Measurements from ENCODE around the gene AIF1L.
"Not testable (repeated sequence)": the region's sequence is repeated elsewhere in the genome, so short reads cannot be mapped to it uniquely, and the experiment has no call there.

Gene AIF1L

DNA sequence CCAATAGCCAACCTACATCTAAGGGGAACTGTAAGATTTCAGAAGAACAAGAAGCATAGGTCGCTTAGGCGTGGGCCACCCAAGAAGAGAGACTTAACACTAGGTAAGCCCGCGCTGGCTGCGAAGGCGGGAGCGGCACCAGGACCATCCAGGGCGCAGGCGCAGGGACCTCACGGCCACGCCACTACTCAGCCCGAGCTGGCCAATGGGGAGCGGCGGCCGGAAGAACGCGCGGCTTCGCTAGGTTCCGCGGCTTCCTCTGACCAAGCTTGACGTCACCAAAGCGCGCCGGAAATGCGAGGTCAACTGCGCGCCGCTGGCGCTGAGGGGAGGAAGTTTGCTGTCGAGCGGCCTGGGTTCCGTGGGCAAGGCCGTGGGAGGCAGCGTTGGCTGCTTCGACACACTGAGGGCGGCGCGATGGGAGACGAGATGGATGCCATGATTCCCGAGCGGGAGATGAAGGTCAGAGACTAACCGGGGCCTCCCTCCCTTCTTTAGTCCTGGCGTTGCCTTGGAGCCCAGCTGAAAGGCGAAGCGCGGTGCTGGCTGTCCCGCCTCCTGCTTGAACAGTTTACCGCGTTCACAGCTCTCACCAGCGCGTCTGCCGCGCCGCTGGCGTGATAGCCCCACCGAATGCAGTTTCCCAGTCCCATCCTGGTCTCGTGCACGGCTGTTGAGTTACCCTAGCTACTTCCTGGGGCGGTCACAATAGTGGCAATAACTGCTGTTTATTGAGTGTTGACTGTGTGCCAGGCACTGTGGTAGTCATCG, 29.1 kb downstream of the AIF1L start, which contains the start of gene NUP214:
Gene NUP214, plus strand, starts transcription at position 299 of the 771 bp plus-strand sequence. Its CDS starts 119 bp downstream, at position 418.
- peak; percentile 100 for DNase-seq

DNA sequence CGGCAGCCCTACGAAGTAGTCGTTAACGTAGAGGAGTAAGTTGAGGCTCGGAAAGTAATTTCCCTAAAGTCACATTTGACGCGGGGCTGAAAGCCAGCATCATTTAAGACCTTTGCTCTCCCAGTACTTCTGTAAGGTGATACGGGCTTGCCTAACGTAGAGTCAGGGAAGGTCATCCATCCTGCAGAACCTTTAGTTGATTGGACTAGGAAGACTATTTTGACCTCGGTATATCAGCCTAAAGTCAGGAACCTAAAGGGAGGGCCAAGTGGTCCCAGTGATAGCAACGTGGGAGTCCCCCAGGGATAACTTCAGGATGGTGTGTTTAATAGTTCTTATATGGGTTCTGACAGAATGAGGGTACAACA, 29.7 kb downstream of the AIF1L start:
- no peak for DNase-seq

DNA sequence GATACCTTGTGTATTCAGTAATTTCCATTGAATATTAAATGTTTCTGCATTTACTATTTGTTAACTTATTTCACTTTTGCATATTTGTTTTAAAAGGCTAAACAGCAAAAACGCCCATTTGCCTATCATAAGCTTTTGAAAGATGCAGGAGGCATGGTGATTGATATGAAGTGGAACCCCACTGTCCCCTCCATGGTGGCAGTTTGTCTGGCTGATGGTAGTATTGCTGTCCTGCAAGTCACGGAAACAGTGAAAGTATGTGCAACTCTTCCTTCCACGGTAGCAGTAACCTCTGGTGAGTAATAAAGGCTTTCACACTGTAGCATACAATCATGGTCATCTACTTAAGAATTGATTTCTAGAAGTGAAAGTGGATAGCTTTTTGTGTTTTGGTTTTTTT, 32.9 kb downstream of the AIF1L start:
- DNase-seq = no peak

DNA sequence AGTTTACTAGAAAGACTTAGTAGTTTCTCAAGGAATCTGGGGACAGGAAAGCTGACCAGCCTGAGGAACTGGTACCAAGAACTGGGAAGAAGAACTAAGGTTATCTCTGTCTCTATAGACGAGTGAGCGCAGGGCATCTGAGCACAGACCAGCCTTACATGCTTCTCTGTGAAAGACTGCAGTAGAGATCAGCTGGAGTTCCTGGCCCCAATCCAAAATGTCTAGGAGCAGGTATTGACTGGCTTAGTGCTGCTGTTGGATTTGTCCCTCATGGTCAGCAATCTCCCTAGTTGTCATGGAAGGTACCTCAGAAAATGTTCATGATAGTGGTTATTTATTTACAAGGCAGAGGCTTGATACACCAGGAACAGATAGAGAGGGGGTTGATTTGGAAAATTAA, 42.3 kb downstream of the AIF1L start:
- DNase-seq = no peak

DNA sequence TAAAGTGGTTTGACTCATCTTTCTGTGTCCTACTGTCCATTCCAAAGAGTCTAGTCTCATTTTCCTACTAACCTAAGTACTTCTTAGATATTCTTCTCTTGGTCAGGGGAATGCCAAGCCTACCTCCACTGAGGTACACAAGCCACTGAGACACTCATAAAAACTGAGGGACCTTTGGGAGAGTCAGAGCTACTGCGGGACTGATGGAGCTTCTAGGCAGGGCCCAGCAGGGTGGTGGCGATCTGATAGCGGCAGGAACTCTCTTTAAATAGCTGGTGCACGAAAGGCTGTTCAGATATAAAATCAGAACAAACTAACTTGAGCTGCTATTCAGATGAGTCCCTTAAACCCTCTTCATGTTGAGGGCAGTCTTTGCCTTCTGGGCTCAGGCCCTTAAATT, 43.8 kb downstream of the AIF1L start:
- no peak for DNase-seq

DNA sequence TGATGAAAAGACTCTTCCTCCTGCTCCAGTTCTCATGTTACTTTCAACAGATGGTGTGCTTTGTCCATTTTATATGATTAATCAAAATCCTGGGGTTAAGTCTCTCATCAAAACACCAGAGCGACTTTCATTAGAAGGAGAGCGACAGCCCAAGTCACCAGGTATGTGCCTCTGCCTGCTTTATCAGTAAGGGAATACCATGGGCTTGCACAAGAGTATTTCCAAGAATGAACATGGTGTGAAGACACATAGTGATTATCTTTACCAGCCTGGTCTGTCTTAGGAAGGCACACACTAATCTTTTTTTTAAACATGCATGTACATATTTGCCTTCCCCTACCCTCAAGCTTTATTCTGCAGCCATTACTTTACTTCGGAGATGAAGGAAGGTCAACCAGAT, 44.2 kb downstream of the AIF1L start:
- DNase-seq = no peak

DNA sequence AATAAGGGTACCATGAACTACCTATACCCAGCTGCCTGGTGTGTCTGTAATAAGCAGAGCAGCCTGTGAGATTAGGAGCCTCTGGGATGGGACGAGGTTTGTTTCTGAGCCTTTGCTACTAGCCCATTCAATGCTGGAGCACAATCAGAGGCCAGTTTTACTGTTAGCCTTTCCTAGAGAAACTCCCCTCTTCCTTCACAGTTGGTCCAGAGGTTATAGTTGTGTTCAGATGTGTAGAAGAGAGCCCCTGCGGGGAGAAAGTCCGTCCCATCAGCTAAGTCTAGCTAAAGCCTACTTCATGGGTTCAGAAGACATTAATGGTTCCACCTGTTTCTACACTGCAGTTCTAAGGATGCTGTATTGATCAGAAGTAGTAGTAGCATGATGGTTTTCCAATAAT, 45.8 kb downstream of the AIF1L start:
- no peak for DNase-seq

DNA sequence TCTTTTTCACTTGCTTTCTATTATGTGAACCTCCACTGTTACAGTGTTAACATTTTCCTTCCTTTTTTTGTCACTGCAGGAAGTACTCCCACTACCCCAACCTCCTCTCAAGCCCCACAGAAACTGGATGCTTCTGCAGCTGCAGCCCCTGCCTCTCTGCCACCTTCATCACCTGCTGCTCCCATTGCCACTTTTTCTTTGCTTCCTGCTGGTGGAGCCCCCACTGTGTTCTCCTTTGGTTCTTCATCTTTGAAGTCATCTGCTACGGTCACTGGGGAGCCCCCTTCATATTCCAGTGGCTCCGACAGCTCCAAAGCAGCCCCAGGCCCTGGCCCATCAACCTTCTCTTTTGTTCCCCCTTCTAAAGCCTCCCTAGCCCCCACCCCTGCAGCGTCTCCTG, 47.9 kb downstream of the AIF1L start:
- DNase-seq = no peak

DNA sequence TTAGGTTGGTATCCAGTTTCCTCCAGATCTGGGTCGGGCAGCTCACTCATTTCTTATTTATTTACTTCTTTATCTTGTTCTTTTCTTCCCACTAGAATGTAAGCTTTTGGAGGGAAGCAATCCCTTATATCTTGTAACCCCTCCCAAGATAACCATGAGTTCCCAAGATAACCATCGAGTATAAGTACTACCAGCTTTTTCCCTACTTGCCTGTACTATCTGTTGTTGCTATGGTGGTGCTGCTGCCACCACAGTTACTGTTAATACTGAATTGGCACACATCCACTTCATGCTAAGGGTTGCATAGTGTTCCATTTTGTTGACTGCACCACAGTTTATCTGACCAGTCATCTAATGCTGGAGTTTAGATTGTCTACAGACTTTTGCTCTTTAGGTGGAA, 48.9 kb downstream of the AIF1L start:
- no peak for DNase-seq

DNA sequence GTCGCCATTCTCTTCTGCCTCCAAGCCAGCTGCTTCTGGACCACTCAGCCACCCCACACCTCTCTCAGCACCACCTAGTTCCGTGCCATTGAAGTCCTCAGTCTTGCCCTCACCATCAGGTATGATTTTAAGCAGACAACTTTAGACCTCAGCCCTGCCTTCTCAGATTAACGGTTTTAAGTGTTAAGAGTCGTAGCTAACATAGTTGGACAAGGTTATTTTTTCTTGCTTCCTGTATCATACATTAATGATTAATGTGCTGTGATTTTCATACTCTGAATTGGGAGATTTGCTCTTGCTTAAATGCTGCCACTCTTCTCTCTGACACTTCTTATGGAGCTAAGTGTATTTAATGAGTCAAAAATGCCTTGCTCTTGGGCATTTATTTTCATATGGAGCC, 49.9 kb downstream of the AIF1L start:
- DNase-seq = no peak

DNA sequence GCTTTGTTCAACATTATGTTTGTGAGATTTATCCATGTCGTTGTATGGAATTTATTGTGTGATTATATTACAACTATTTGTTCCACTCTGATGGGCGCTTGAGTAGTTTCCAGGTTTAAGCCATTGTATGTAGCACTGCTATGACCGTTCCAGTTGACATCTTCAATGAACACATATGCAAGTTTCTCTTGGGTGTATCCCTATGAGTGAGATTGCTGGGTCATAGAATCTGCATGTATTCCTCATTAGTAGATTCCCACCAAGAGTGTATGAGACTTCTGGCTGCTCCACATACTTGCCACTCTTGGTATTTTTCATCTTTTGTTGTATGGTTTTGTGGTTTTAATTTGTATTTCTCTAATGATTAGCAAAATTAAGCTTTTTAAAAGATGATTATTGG, 51.9 kb downstream of the AIF1L start:
- no peak for DNase-seq

DNA sequence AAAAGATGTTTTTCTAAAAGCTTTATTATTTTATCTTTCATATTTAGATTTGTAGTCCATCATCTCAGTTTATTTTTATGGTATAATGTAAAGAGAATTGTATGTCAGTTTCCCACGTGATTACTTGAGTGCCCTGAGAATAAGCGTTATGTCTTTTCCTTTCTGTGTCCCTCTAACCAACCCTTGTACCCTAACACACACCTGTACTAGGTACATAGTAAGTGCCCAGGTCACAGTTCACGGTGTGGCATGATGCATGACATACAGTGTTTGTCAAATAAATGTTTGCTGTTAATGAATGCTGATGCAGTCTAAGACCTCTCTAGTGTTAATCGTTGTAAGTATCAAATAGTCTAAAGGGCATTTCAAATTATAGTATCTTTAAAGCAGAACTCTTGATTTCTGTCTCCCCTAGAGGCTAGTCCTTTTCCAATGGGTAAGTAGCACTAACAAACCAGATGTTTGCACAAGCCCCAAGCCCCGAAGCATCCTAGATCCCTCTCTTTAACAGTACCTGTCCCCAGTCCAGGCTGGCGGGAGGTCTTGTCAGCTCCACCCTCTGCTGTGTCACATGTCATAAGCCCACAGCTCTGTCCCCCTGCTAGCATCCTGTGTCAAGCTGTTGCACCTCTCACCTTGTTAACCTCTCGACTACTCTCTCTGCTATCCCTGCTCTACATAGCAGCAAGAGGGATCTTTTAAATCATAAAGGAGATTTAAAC, 52.8 kb downstream of the AIF1L start:
- DNase-seq = no peak

DNA sequence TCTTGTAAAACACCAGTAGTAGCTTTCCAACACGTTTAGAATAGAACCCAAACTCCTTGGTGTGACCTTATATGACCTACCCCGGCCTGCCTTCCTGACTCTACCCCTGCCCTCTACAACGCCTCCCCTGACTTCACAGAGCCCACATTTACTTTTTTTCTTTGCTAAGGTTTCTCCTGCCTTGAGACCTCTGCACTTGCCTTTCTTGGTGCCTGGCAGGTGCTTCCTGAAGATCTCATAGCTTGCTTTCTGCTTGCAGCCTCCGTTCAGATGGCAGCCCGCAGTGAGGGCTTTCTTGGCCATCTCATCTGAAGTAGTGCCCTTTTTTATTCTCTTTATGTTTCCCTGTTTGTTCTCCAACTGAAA, 53.3 kb downstream of the AIF1L start:
- no peak for DNase-seq

DNA sequence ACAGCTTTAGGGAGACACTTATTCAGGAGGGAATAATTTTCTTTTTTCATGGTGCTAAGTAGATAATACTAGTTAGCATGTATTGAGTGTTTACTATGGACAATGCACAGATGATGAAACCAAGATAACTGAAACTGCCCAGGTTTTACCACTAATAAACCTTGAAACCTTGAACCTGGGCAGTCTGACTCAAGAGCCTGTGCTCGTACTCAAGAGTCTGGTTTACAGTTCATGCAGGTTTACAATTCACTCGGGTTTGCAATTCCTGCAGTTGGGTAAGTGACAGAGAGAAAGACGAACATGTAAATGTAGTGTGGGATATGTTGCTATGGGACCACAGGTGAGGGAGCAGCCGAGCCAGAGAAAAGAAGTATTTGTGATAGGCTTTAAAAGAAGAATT, 57.3 kb downstream of the AIF1L start:
- no peak for DNase-seq

DNA sequence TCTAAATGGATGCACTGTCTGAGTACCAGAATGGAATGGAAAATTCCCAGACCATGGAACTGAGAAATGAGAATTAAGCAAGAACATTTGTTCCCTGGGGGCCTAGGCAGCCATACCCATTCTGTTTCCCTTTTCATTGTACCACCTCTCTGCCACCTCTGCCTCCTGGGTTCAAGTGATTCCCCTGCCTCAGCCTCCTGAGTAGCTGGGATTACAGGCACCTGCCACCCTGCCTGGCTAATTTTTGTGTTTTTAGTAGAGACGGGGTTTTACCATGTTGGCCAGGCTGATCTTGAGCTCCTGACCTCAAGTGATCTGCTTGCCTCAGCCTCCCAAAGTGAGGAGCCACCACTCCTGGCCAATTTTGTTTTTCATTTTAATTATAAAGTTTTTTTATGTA, 62.3 kb downstream of the AIF1L start:
- not testable (repeated sequence) for DNase-seq

DNA sequence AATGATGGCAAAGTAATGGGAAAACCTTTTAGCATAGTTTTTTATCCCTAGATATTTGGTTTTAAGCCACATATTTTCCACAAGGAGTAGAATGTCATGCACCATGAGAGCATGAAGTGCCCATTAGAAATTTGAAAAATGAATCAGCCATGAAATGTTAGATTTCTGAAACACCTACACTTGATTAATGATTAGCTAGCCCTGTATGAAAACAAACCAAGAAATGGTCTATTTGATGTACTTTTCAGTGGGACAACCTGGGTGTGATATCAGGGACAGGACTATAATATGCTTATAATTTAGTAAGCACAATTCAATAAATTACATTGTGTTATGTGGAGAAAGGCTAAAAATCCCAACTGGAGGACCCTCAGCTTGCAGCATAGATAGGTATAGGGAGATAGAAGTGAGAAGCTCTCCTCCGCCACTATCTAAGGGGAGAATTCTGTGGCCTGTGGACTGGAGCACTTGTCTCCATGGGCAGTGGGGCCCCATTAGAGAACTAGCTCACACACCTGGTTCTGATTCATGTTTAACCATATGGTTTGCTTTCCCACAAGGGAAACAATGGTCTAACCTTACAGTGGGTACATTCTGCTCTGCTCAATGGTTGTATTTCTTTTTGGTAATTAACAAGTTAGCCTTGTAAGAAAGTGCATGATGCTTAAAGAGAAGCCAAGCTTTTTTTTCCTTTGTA, 64.2 kb downstream of the AIF1L start:
- DNase-seq = no peak

DNA sequence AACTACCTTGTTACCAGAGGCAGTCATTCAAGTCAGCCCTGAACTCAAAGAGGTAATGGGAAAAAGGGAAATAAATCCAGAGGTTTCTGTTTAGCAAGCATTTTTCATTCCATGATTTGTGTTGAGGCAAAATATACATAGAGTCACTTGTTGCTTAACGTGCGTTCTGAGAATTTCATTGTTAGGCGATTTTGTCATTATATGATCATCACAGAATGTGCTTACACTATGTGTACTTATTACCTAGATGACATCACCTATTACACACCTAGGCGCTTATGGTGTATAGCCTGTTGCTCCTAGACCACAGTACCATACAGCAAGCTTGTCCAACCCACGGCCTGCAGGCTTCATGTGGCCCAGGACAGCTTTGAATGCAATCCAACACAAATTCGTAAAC, 65.3 kb downstream of the AIF1L start:
- DNase-seq = no peak

DNA sequence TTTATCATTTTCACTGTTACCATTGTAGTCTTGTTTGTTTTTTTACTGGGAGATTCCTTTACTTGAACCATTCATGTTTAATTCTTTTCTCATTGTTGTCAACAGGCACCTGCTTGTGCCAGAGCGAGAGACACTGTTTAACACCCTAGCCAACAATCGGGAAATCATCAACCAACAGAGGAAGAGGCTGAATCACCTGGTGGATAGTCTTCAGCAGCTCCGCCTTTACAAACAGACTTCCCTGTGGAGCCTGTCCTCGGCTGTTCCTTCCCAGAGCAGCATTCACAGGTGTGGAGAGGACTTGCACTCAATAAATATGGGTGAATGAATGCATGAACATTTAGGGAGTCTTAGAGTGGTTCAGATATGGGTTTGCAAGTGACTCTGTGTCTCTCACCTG, 66.6 kb downstream of the AIF1L start:
- DNase-seq = no peak

DNA sequence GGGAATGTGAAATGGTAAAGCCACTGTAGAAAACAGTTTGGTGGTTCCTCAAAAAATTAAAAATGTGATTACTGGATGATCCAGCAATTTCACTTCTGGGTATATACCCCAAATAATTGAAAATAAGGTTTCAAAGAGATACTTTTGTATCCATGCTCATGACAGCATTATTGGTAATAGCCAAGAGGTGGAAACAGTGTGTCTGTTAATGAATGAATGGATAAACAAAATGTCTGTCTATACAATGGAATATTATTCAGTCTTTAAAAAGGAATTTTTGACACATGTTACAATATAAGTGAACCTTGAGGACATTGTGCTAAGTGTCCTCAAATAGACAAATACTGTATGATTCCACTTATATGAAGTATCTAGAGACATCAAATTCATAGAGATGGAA, 69.2 kb downstream of the AIF1L start:
- DNase-seq = no peak

DNA sequence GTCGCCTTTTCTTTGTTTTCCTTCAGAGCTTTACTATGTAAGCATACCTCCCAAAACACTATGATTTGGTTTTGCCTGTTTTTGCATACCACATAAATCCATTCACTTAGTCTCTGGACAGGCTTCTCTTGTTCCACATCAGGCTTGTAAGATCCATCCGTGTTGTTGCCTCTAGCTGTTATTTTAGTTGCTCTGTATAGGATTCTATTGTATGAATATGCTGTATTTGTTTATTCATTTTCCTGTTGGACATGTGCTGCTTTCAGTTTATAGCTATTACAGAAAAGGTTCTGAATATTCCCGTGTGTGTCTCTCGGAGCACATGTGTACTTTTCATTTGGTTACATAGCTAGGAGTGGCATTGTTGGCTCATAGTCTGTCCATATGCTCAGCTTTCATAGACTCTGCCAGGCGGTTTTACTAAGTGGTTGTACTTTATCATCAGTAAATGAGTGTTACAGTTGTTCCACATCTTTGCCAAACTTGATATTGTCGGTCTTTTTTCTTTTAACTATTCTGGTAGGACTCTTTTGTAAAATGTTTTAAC, 70.9 kb downstream of the AIF1L start:
- DNase-seq = no peak

DNA sequence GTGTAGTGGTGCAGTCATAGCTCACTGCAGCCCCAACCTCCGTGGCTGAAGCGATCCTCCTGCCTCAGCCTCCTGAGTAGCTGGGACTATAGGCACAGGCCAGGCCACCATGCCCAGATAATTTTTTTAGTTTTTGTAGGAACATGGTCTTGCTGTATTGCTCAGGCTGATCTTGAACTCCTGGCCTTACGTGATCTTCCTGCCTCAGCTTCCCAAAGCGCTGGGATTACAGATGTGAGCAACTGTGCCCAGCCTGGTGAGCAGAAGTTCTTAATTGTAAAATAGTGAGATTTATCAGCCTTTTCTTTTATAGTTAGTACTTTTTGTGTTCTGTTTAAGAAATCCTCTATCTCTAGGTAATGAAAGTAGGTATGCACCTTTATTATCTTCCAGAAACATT, 71.6 kb downstream of the AIF1L start:
- DNase-seq = no peak

DNA sequence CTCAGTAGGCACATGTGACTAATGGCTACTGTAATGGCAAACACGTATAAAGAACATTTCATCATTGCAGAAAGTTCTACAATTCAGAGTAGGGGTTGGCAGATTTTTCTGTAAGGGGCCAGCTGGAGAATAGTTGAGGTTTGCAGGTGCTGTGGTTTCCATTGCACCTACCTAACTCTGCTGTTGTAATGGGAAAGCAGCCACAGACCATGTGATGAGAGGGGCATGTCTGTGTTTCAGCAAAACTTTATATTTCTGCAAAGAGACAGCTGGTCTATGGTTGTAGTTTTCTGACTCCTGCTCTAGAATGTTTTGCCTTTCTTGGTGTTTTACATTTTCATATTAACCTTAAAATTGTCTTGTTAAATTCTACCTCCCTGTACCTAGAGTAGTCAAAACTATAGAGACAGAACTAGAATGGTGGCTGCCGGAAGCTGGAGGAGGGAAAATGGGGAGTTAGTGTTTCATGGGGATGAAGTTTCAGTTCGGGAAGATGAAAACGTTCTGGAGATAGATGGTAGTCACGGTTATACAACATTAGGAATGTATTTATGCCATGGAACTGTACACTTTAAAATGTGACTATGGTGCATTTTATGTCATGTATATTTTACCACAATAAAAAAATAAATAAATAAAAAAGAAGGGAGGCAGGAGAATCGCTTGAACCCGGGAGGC, 73.4 kb downstream of the AIF1L start:
- DNase-seq = no peak
